Trophoblast cell (in vitro differentiated cells and primary cell): Measurements from ENCODE around the gene TMEM198.
A peak's percentile ranks its signal among the peaks of the same experiment; 100 is the strongest.

ENCODE experiments used
- DNase-seq, 2 donors: peaks; one replicate each; pipeline ENCODE4 v3.0.0-alpha.2; 2016
- H2AFZ ChIP-seq: 2 replicates; pipeline ENCODE4 v1.6.1; 2013; ENCODE audit warnings: low read length, moderate library complexity, mild to moderate bottlenecking; ENCODE audit not compliant: insufficient read depth, poor library complexity
- H2AK5ac ChIP-seq: 2 replicates; pipeline ENCODE4 v1.6.1; 2013; ENCODE audit warnings: mild to moderate bottlenecking, low read length
- H2BK120ac ChIP-seq: 2 replicates; pipeline ENCODE4 v1.6.1; 2013; ENCODE audit warnings: low read length, mild to moderate bottlenecking, moderate library complexity; ENCODE audit not compliant: insufficient read depth, poor library complexity
- H2BK12ac ChIP-seq: 2 replicates; pipeline ENCODE4 v1.6.1; 2013; ENCODE audit warnings: mild to moderate bottlenecking, low read length, moderate library complexity
- H2BK5ac ChIP-seq: 2 replicates; pipeline ENCODE4 v1.6.1; 2013; ENCODE audit warnings: low read length, low read depth, moderate library complexity, mild to moderate bottlenecking; ENCODE audit not compliant: poor library complexity
- H3K14ac ChIP-seq: 2 replicates; pipeline ENCODE4 v1.6.1; 2013; ENCODE audit warnings: mild to moderate bottlenecking, low read length
- H3K18ac ChIP-seq: 2 replicates; pipeline ENCODE4 v1.6.1; 2013; ENCODE audit warnings: mild to moderate bottlenecking, low read length
- H3K23ac ChIP-seq: 2 replicates; pipeline ENCODE4 v1.6.1; 2013; ENCODE audit warnings: low read length
- H3K27ac ChIP-seq: 2 replicates; pipeline ENCODE4 v1.5.1; 2013; ENCODE audit warnings: low read depth, mild to moderate bottlenecking, inconsistent platforms, low read length, moderate library complexity
- H3K27me3 ChIP-seq: 2 replicates; pipeline ENCODE4 v1.6.1; 2013; ENCODE audit warnings: inconsistent platforms, mild to moderate bottlenecking, low read length, moderate library complexity; ENCODE audit not compliant: insufficient read depth
- H3K36me3 ChIP-seq, 2 experiments: 1 replicate in 1 of 2; 2 replicates in 1 of 2; pipeline ENCODE4 v1.6.1; 2013; ENCODE audit warnings: low read length in 2 of 2, mild to moderate bottlenecking in 2 of 2, moderate library complexity in 1 of 2; ENCODE audit not compliant: insufficient read depth in 2 of 2, control insufficient read depth in 1 of 2
- H3K4ac ChIP-seq: 2 replicates; pipeline ENCODE4 v1.6.1; 2013; ENCODE audit warnings: low read depth, mild to moderate bottlenecking, low read length, moderate library complexity
- H3K4me1 ChIP-seq, 2 experiments: 1 replicate in 1 of 2; 2 replicates in 1 of 2; pipeline ENCODE4 v1.6.1; 2013; ENCODE audit warnings: low read length in 2 of 2, mild to moderate bottlenecking in 2 of 2, moderate library complexity in 1 of 2; ENCODE audit not compliant: insufficient read depth in 2 of 2, control insufficient read depth in 1 of 2
- H3K4me2 ChIP-seq: 2 replicates; pipeline ENCODE4 v1.6.1; 2013; ENCODE audit warnings: inconsistent platforms, mild to moderate bottlenecking, low read length, moderate library complexity
- H3K4me3 ChIP-seq: 2 replicates; pipeline ENCODE4 v1.5.1; 2013; ENCODE audit warnings: mild to moderate bottlenecking, low read depth, low read length, inconsistent platforms
- H3K79me1 ChIP-seq: one replicate; pipeline ENCODE4 v1.6.1; 2013; ENCODE audit warnings: low read length
- H3K79me2 ChIP-seq: 2 replicates; pipeline ENCODE4 v1.6.1; 2013; ENCODE audit warnings: low read length, mild to moderate bottlenecking; ENCODE audit not compliant: control insufficient read depth, insufficient read depth, poor library complexity
- H3K9ac ChIP-seq: 2 replicates; pipeline ENCODE4 v1.6.1; 2013; ENCODE audit warnings: mild to moderate bottlenecking, low read length
- H3K9me3 ChIP-seq: 2 replicates; pipeline ENCODE4 v1.6.1; 2013; ENCODE audit warnings: low read depth, mild to moderate bottlenecking, control low read depth, inconsistent platforms, low read length; ENCODE audit not compliant: insufficient read depth
- H4K12ac ChIP-seq: 2 replicates; pipeline ENCODE4 v1.6.1; 2013; ENCODE audit warnings: low read depth, mild to moderate bottlenecking, low read length, moderate library complexity
- H4K8ac ChIP-seq: 2 replicates; pipeline ENCODE4 v1.6.1; 2013; ENCODE audit warnings: low read depth, mild to moderate bottlenecking, low read length, moderate library complexity
- H4K91ac ChIP-seq: one replicate; pipeline ENCODE4 v1.6.1; 2013; ENCODE audit warnings: low read depth, mild to moderate bottlenecking, low read length, moderate library complexity
- WGBS: extraction: QIAGEN DNeasy Blood & Tissue Kit; methylation state at CpG from one replicate; pipeline ENCODE4 v1.1.7; 2013; ENCODE audit warnings: missing lambda C conversion rate; ENCODE audit not compliant: insufficient read length, insufficient coverage; ENCODE audit errors: extremely low coverage; 5-methylcytosine and 5-hydroxymethylcytosine counted together

The TMEM198 gene

GRCh38 chr2:219496825-219497494 lies 46.9 kb upstream of the TMEM198 start:
- H2BK5ac ChIP-seq: no peak overlapping the region
- DNase-seq: peak; percentile 55 to 58
- no peak overlapping the region for H2BK120ac ChIP-seq
- H3K14ac ChIP-seq: no peak overlapping the region
- no peak overlapping the region for H3K18ac ChIP-seq
- H4K91ac ChIP-seq: no peak overlapping the region
- H3K4me2 ChIP-seq: no peak overlapping the region
- H2AK5ac ChIP-seq: no peak overlapping the region
- H3K4ac ChIP-seq: no peak overlapping the region
- H3K79me1 ChIP-seq: peaks cover 11% of the 10 kb centered on the region
- no peak overlapping the region for H3K23ac ChIP-seq
- no CpG with 5 or more reads among the region's 61 CpGs for WGBS
- peaks cover 6% of the 10 kb centered on the region for H3K79me2 ChIP-seq
- peaks cover 2% of the 10 kb centered on the region for H3K9me3 ChIP-seq
- peaks cover 17 to 31% of the 10 kb centered on the region in 2 experiments for H3K4me1 ChIP-seq
- H3K9ac ChIP-seq: no peak overlapping the region
- H2AFZ ChIP-seq: no peak overlapping the region
- H4K12ac ChIP-seq: no peak overlapping the region
- no peak overlapping the region for H4K8ac ChIP-seq
- no peak overlapping the region for H3K27ac ChIP-seq
- no peaks in the 10 kb centered on the region for H3K36me3 ChIP-seq
- H2BK12ac ChIP-seq: no peak overlapping the region
- H3K27me3 ChIP-seq: peaks cover 16% of the 10 kb centered on the region
- no peak overlapping the region for H3K4me3 ChIP-seq

GRCh38 chr2:219497495-219498279 lies 46.1 kb upstream of the TMEM198 start:
- Histone ChIP-seq H3K27ac (peak overlapping the region; percentile 76), H4K91ac (peak overlapping the region; percentile 91), H3K79me1 (peaks cover 14% of the 10 kb centered on the region), H2BK5ac (peak overlapping the region; percentile 20), H3K36me3 (no peaks in the 10 kb centered on the region), H3K4me1 (peaks cover 23 to 38% of the 10 kb centered on the region in 2 experiments), H3K23ac (no peak overlapping the region), H3K4me3 (peak overlapping the region; percentile 76), H2BK12ac (no peak overlapping the region), H3K14ac (peak overlapping the region; percentile 76), H3K9me3 (peaks cover 2% of the 10 kb centered on the region), H3K18ac (peak overlapping the region; percentile 87), H3K27me3 (peaks cover 16% of the 10 kb centered on the region), H4K8ac (peak overlapping the region; percentile 85), H3K4ac (peak overlapping the region; percentile 31), H2AK5ac (peak overlapping the region; percentile 4), H2AFZ (peak overlapping the region; percentile 32), H3K4me2 (peak overlapping the region; percentile 94), H4K12ac (peak overlapping the region; percentile 59), H2BK120ac (peak overlapping the region; percentile 52), H3K9ac (peak overlapping the region; percentile 28), H3K79me2 (peaks cover 6% of the 10 kb centered on the region)
- DNase-seq: peak; percentile 83 to 90
- no CpG with 5 or more reads among the region's 59 CpGs for WGBS

GRCh38 chr2:219498280-219499057 lies 45.4 kb upstream of the TMEM198 start, which contains the start of gene GMPPA:
Gene GMPPA, plus strand, starts transcription at chr2:219498891. Its CDS starts 1,085 bp downstream, at chr2:219499976.
- no CpG with 5 or more reads among the region's 49 CpGs for WGBS
- DNase-seq: peak; percentile 99
- peak within 1 kb of the TSS; percentile 87 for H3K18ac ChIP-seq

GRCh38 chr2:219499058-219499307 lies 44.8 kb upstream of the TMEM198 start:
- peak overlapping the region; percentile 22 for H2BK12ac ChIP-seq
- H3K27ac ChIP-seq: peak overlapping the region; percentile 48
- no CpG with 5 or more reads among the region's 3 CpGs for WGBS
- peaks cover 14% of the 10 kb centered on the region for H3K79me1 ChIP-seq
- peak overlapping the region; percentile 69 for H2BK120ac ChIP-seq
- peaks cover 2% of the 10 kb centered on the region for H3K9me3 ChIP-seq
- peaks cover 23 to 38% of the 10 kb centered on the region in 2 experiments for H3K4me1 ChIP-seq
- H3K36me3 ChIP-seq: peaks cover 4 to 5% of the 10 kb centered on the region in 2 experiments
- peak overlapping the region; percentile 64 for H4K12ac ChIP-seq
- peak overlapping the region; percentile 64 for H3K4ac ChIP-seq
- peak overlapping the region; percentile 91 for H3K14ac ChIP-seq
- peaks cover 6% of the 10 kb centered on the region for H3K79me2 ChIP-seq
- H4K8ac ChIP-seq: peak overlapping the region; percentile 93
- peak overlapping the region; percentile 92 for H3K9ac ChIP-seq
- peak overlapping the region; percentile 77 for H2AK5ac ChIP-seq
- H3K23ac ChIP-seq: no peak overlapping the region
- peak overlapping the region; percentile 88 for H4K91ac ChIP-seq
- H2AFZ ChIP-seq: peak overlapping the region; percentile 68
- peak overlapping the region; percentile 79 for H3K4me2 ChIP-seq
- peak overlapping the region; percentile 81 for H3K4me3 ChIP-seq
- peak overlapping the region; percentile 80 for H2BK5ac ChIP-seq
- peak overlapping the region; percentile 79 for H3K18ac ChIP-seq
- peaks cover 16% of the 10 kb centered on the region for H3K27me3 ChIP-seq
- no peak for DNase-seq

More at GRCh38 chr2:219498280-219499057, 45.4 kb upstream of the TMEM198 start, which contains the start of gene GMPPA:
- Histone ChIP-seq H3K23ac (no peak within 1 kb of the TSS), H3K27ac (peak within 1 kb of the TSS; percentile 76), H2AFZ (peak within 1 kb of the TSS; percentile 68), H2BK5ac (peak within 1 kb of the TSS; percentile 80), H3K4me3 (peak within 1 kb of the TSS; percentile 81), H3K4ac (peak within 1 kb of the TSS; percentile 64), H4K91ac (peak within 1 kb of the TSS; percentile 91), H3K9me3 (peaks cover 2% of the 10 kb centered on the region), H2AK5ac (peak within 1 kb of the TSS; percentile 77), H3K4me2 (peak within 1 kb of the TSS; percentile 94), H3K36me3 (peaks cover 0 to under 1% of the 10 kb centered on the region in 2 experiments), H3K79me1 (peaks cover 14% of the 10 kb centered on the region), H3K14ac (peak within 1 kb of the TSS; percentile 91), H4K12ac (peak within 1 kb of the TSS; percentile 64), H3K79me2 (peaks cover 6% of the 10 kb centered on the region), H2BK120ac (peak within 1 kb of the TSS; percentile 69), H3K4me1 (peaks cover 23 to 38% of the 10 kb centered on the region in 2 experiments), H3K9ac (peak within 1 kb of the TSS; percentile 92), H3K27me3 (peaks cover 16% of the 10 kb centered on the region), H2BK12ac (peak within 1 kb of the TSS; percentile 22), H4K8ac (peak within 1 kb of the TSS; percentile 93)
